Stimulated activated memory B cell treated with anti-CD40 and anti-IgM and Interleukin-4, amounts not matched to agents 10 μg/mL and 1 μg/mL and 100 μg/mL, for 72 hours (primary cell): ENCODE measurements around the gene FANCI.
A peak's percentile ranks its signal among the peaks of the same experiment; 100 is the strongest.

Source experiments
- ATAC-seq: fragments of 150-1000 bp; cut with Tn5 transposase; 2 replicates; pipeline ENCODE4 v1.10.0; 2021
- H3K27ac Mint-ChIP-seq: one replicate; pipeline ENCODE4 v1.8.0; 2022; ENCODE audit warnings: mild to moderate bottlenecking, mixed read lengths
- H3K27me3 Mint-ChIP-seq: one replicate; pipeline ENCODE4 v1.8.0; 2022; ENCODE audit warnings: mixed read lengths
- H3K36me3 Mint-ChIP-seq: one replicate; pipeline ENCODE4 v1.8.0; 2022; ENCODE audit warnings: mixed read lengths
- H3K4me1 Mint-ChIP-seq: one replicate; pipeline ENCODE4 v1.8.0; 2022; ENCODE audit warnings: mixed read lengths
- H3K4me3 Mint-ChIP-seq: one replicate; pipeline ENCODE4 v1.8.0; 2022; ENCODE audit warnings: mild to moderate bottlenecking, moderate library complexity, mixed read lengths
- H3K9me3 Mint-ChIP-seq: one replicate; pipeline ENCODE4 v1.8.0; 2022; ENCODE audit warnings: mixed read lengths

The FANCI gene

GRCh38 chr15:89243691-89244573 lies at the start of gene FANCI:
FANCI (plus strand) TSS chr15:89243979; CDS start chr15:89247648, 3,669 bp downstream.
- no peaks in the 10 kb centered on the region for H3K27me3 Mint-ChIP-seq
- H3K36me3 Mint-ChIP-seq, result peaks cover 4% of the 10 kb centered on the region
- H3K4me3 Mint-ChIP-seq, result peak within 1 kb of the TSS; percentile 77
- peaks cover 3% of the 10 kb centered on the region for H3K9me3 Mint-ChIP-seq
- peaks cover 25% of the 10 kb centered on the region for H3K4me1 Mint-ChIP-seq
- peak; percentile 98 for ATAC-seq
- peak within 1 kb of the TSS; percentile 56 for H3K27ac Mint-ChIP-seq

- no peak overlapping the region for H3K4me3 Mint-ChIP-seq
- ATAC-seq, result no peak
- H3K27ac Mint-ChIP-seq, result no peak overlapping the region
- no peaks in the 10 kb centered on the region for H3K4me1 Mint-ChIP-seq
- H3K36me3 Mint-ChIP-seq, result peaks cover 64% of the 10 kb centered on the region
- H3K27me3 Mint-ChIP-seq, result no peaks in the 10 kb centered on the region
- H3K9me3 Mint-ChIP-seq, result no peaks in the 10 kb centered on the region
These were observed 49.2 kb upstream of the FANCI start for GRCh38 chr15:89194608-89195007.

- Mint-ChIP-seq H3K36me3 (peaks cover 63% of the 10 kb centered on the region), H3K27ac (no peak overlapping the region), H3K4me3 (no peak overlapping the region), H3K4me1 (no peaks in the 10 kb centered on the region), H3K9me3 (no peaks in the 10 kb centered on the region), H3K27me3 (no peaks in the 10 kb centered on the region)
- no peak for ATAC-seq
These were observed 47.9 kb upstream of the FANCI start for GRCh38 chr15:89195836-89196235.

- Mint-ChIP-seq H3K4me1 (no peaks in the 10 kb centered on the region), H3K36me3 (peaks cover 63% of the 10 kb centered on the region), H3K4me3 (no peak overlapping the region), H3K9me3 (no peaks in the 10 kb centered on the region), H3K27me3 (no peaks in the 10 kb centered on the region), H3K27ac (no peak overlapping the region)
- no peak for ATAC-seq
These were observed 47.5 kb upstream of the FANCI start for GRCh38 chr15:89196241-89196640.

- ATAC-seq, result no peak
- Mint-ChIP-seq H3K27me3 (no peaks in the 10 kb centered on the region), H3K4me1 (no peaks in the 10 kb centered on the region), H3K36me3 (peaks cover 63% of the 10 kb centered on the region), H3K27ac (no peak overlapping the region), H3K4me3 (no peak overlapping the region), H3K9me3 (no peaks in the 10 kb centered on the region)
These were observed 46.8 kb upstream of the FANCI start for GRCh38 chr15:89196994-89197393.

GRCh38 chr15:89197503-89197971 lies 46.2 kb upstream of the FANCI start:
- Mint-ChIP-seq H3K27ac (no peak overlapping the region), H3K27me3 (no peaks in the 10 kb centered on the region), H3K36me3 (peaks cover 57% of the 10 kb centered on the region), H3K4me1 (no peaks in the 10 kb centered on the region), H3K9me3 (no peaks in the 10 kb centered on the region), H3K4me3 (no peak overlapping the region)
- ATAC-seq, result no peak

GRCh38 chr15:89198196-89198595 lies 45.6 kb upstream of the FANCI start:
- no peak for ATAC-seq
- Mint-ChIP-seq H3K27ac (no peak overlapping the region), H3K9me3 (no peaks in the 10 kb centered on the region), H3K27me3 (no peaks in the 10 kb centered on the region), H3K36me3 (peaks cover 51% of the 10 kb centered on the region), H3K4me3 (no peak overlapping the region), H3K4me1 (no peaks in the 10 kb centered on the region)

GRCh38 chr15:89198934-89199333 lies 44.8 kb upstream of the FANCI start:
- no peak for ATAC-seq
- no peaks in the 10 kb centered on the region for H3K9me3 Mint-ChIP-seq
- H3K27me3 Mint-ChIP-seq, result no peaks in the 10 kb centered on the region
- H3K4me3 Mint-ChIP-seq, result no peak overlapping the region
- peaks cover 45% of the 10 kb centered on the region for H3K36me3 Mint-ChIP-seq
- no peaks in the 10 kb centered on the region for H3K4me1 Mint-ChIP-seq
- no peak overlapping the region for H3K27ac Mint-ChIP-seq

- no peak overlapping the region for H3K27ac Mint-ChIP-seq
- ATAC-seq, result no peak
- no peaks in the 10 kb centered on the region for H3K4me1 Mint-ChIP-seq
- peaks cover 45% of the 10 kb centered on the region for H3K36me3 Mint-ChIP-seq
- no peaks in the 10 kb centered on the region for H3K27me3 Mint-ChIP-seq
- H3K4me3 Mint-ChIP-seq, result no peak overlapping the region
- no peaks in the 10 kb centered on the region for H3K9me3 Mint-ChIP-seq
These were observed 44.0 kb upstream of the FANCI start for GRCh38 chr15:89199746-89200145.

- Mint-ChIP-seq H3K9me3 (no peaks in the 10 kb centered on the region), H3K36me3 (peaks cover 44% of the 10 kb centered on the region)
These were observed 43.6 kb upstream of the FANCI start for GRCh38 chr15:89200182-89200581.

GRCh38 chr15:89201465-89202005 lies 42.2 kb upstream of the FANCI start:
- Mint-ChIP-seq H3K4me1 (no peaks in the 10 kb centered on the region), H3K4me3 (no peak overlapping the region)

More at GRCh38 chr15:89200182-89200581, 43.6 kb upstream of the FANCI start:
- Mint-ChIP-seq H3K27me3 (no peaks in the 10 kb centered on the region), H3K4me1 (no peaks in the 10 kb centered on the region), H3K4me3 (no peak overlapping the region), H3K27ac (no peak overlapping the region)
- ATAC-seq, result no peak

GRCh38 chr15:89203705-89204273 lies 40.0 kb upstream of the FANCI start:
- peaks cover 18% of the 10 kb centered on the region for H3K36me3 Mint-ChIP-seq
- H3K4me3 Mint-ChIP-seq, result no peak overlapping the region
- H3K27me3 Mint-ChIP-seq, result peaks cover 16% of the 10 kb centered on the region
- no peak overlapping the region for H3K27ac Mint-ChIP-seq
- H3K4me1 Mint-ChIP-seq, result peaks cover 6% of the 10 kb centered on the region
- peak; percentile 49 for ATAC-seq
- no peaks in the 10 kb centered on the region for H3K9me3 Mint-ChIP-seq

More at GRCh38 chr15:89201465-89202005, 42.2 kb upstream of the FANCI start:
- H3K36me3 Mint-ChIP-seq, result peaks cover 31% of the 10 kb centered on the region
- no peak overlapping the region for H3K27ac Mint-ChIP-seq
- no peaks in the 10 kb centered on the region for H3K27me3 Mint-ChIP-seq
- ATAC-seq, result no peak
- H3K9me3 Mint-ChIP-seq, result no peaks in the 10 kb centered on the region

GRCh38 chr15:89205991-89206585 lies 37.7 kb upstream of the FANCI start:
- no peak for ATAC-seq
- Mint-ChIP-seq H3K27me3 (peaks cover 16% of the 10 kb centered on the region), H3K4me3 (no peak overlapping the region), H3K4me1 (peaks cover 6% of the 10 kb centered on the region), H3K36me3 (peaks cover 5% of the 10 kb centered on the region), H3K27ac (no peak overlapping the region), H3K9me3 (no peaks in the 10 kb centered on the region)

- Mint-ChIP-seq H3K27me3 (peaks cover 16% of the 10 kb centered on the region), H3K4me3 (no peak overlapping the region), H3K9me3 (no peaks in the 10 kb centered on the region), H3K36me3 (no peaks in the 10 kb centered on the region), H3K27ac (no peak overlapping the region), H3K4me1 (peaks cover 6% of the 10 kb centered on the region)
- peak; percentile 77 for ATAC-seq
These were observed 36.9 kb upstream of the FANCI start for GRCh38 chr15:89206908-89207331.

GRCh38 chr15:89208256-89208655 lies 35.5 kb upstream of the FANCI start:
- Mint-ChIP-seq H3K4me3 (no peak overlapping the region), H3K4me1 (peaks cover 6% of the 10 kb centered on the region), H3K27ac (no peak overlapping the region), H3K36me3 (no peaks in the 10 kb centered on the region), H3K9me3 (no peaks in the 10 kb centered on the region), H3K27me3 (peaks cover 16% of the 10 kb centered on the region)
- ATAC-seq, result no peak
